Measurements from ENCODE around the gene ASPHD2.
"Not testable (repeated sequence)": the region's sequence is repeated elsewhere in the genome, so short reads cannot be mapped to it uniquely, and the experiment has no call there.

Gene ASPHD2

GRCh38 chr22:26408562-26409220 lies 20.4 kb upstream of the ASPHD2 start:
- H3K9me3 ChIP-seq (ENCODE audit: control insufficient read depth, insufficient read depth, low read depth, low read length); H3K4me3 ChIP-seq (ENCODE audit: low read depth, low read length); H3K4me1 ChIP-seq (ENCODE audit: control insufficient read depth, insufficient read depth, low read length); H3K27ac ChIP-seq (ENCODE audit: extremely low read depth, low read depth, low read length); H3K36me3 ChIP-seq (ENCODE audit: control insufficient read depth in 2 of 2, insufficient read depth in 1 of 2, low read length in 2 of 2); CTCF ChIA-PET: not testable (repeated sequence)
- POLR2A ChIA-PET = interaction anchor here (0.7 to 0.8 kb wide), 2 partner anchors 75 to 85 kb away, joined by 3 read pairs; partner anchors contain the start of genes HPS4 and SRRD
- TF ChIP-seq ZBTB8A (tag by site-specific recombination; IDR thresholded peaks at IDR 0.05) = 0 out of 2 replicates have a peak, but pooled peaks have one; percentile 40
- peak; percentile 70 for TF ChIP-seq ZNF518A (tag by site-specific recombination; conservative IDR thresholded peaks at IDR 0.05; ENCODE audit: low read depth)
- 0 out of 2 replicates have a peak, but pooled peaks have one; percentile 43 for TF ChIP-seq ZBTB21 (tag by site-specific recombination; IDR thresholded peaks at IDR 0.05)
- peak; percentile 30; the same call in 1 of the 2 replicates for TF ChIP-seq ZBTB11 (tag by site-specific recombination; conservative IDR thresholded peaks at IDR 0.05; ENCODE audit: low read depth)
- TF ChIP-seq ZNF404 (tag by site-specific recombination; IDR thresholded peaks at IDR 0.05) = 0 out of 2 replicates have a peak, but pooled peaks have one; percentile 16
- peak; percentile 49 for TF ChIP-seq ZNF426 (tag by site-specific recombination; IDR thresholded peaks at IDR 0.05)
- peak; percentile 42; the same call in 1 of the 2 replicates for TF ChIP-seq ZNF623 (tag by site-specific recombination; IDR thresholded peaks at IDR 0.05)
- peak; percentile 59 for TF ChIP-seq PRDM1 (tag by site-specific recombination; IDR thresholded peaks at IDR 0.05)
- peak; percentile 42 for TF ChIP-seq ZNF555 (tag by site-specific recombination; conservative IDR thresholded peaks at IDR 0.05)
- TF ChIP-seq ZNF366 (tag by site-specific recombination; conservative IDR thresholded peaks at IDR 0.05) = peak; percentile 92
- peak; percentile 74; the same call in 1 of the 2 replicates for TF ChIP-seq ZNF394 (tag by site-specific recombination; IDR thresholded peaks at IDR 0.05; ENCODE audit: borderline replicate concordance)

- Histone ChIP-seq H3K9me3 (ENCODE audit: control insufficient read depth, insufficient read depth, low read depth, low read length) (no peaks in the 10 kb centered on the region), H3K4me1 (ENCODE audit: control insufficient read depth, insufficient read depth, low read length) (no peaks in the 10 kb centered on the region), H3K36me3 (ENCODE audit: control insufficient read depth in 2 of 2, insufficient read depth in 1 of 2, low read length in 2 of 2) (no peaks in the 10 kb centered on the region), H3K27ac (ENCODE audit: extremely low read depth, low read depth, low read length) (no peak overlapping the region), H3K4me3 (ENCODE audit: low read depth, low read length) (no peak overlapping the region)
- CTCF ChIA-PET = interaction anchor here (2.1 kb wide), 1 partner anchor 52 kb away, joined by 20 read pairs; no protein-coding TSS in a partner anchor
- POLR2A ChIA-PET = no interaction called here
- no peak for TF ChIP-seq ZNF645 (tag by site-specific recombination; IDR thresholded peaks at IDR 0.05)
- no peak for TF ChIP-seq GFI1B (tag by site-specific recombination; IDR thresholded peaks at IDR 0.05)
- no peak for TF ChIP-seq ZNF426 (tag by site-specific recombination; IDR thresholded peaks at IDR 0.05)
- no peak for TF ChIP-seq ZNF791 (tag by site-specific recombination; IDR thresholded peaks at IDR 0.05)
- TF ChIP-seq ZBTB44 (tag by site-specific recombination; IDR thresholded peaks at IDR 0.05) = no peak
- no peak for TF ChIP-seq KLF16 (tag by site-specific recombination; IDR thresholded peaks at IDR 0.05)
- TF ChIP-seq ZNF366 (tag by site-specific recombination; conservative IDR thresholded peaks at IDR 0.05) = no peak
- no peak for TF ChIP-seq ZNF621 (tag by site-specific recombination; IDR thresholded peaks at IDR 0.05)
- TF ChIP-seq ZNF350 (tag by site-specific recombination; IDR thresholded peaks at IDR 0.05) = no peak
- no peak for TF ChIP-seq ZBTB26 (tag by site-specific recombination; optimal IDR thresholded peaks at IDR 0.05)
- no peak for TF ChIP-seq ZNF221 (tag by site-specific recombination; IDR thresholded peaks at IDR 0.05; ENCODE audit: borderline replicate concordance)
These were observed 19.2 kb upstream of the ASPHD2 start for GRCh38 chr22:26409719-26410335.

Measured in HEK293 (cell line).